Activated CD8-positive, alpha-beta T cell treated with anti-CD3 and anti-CD28 coated beads for 36 hours (primary cell): Measurements from ENCODE around the gene FBXL17. TPM values are rescaled to one million over a fixed set of nuclear protein-coding genes. Genes with fewer than 3 reads are reported as not detected.

Experiments
- ATAC-seq: fragments of 200-7000 bp; cut with Tn5 transposase; one replicate; pipeline ENCODE4 v1.10.0; 2021; ENCODE audit warnings: mild to moderate bottlenecking, moderate library complexity
- CTCF ChIA-PET: fragments of 350-600 bp; sonication (Branson Sonifier 250); formaldehyde crosslinking; loops from one replicate; lab custom pipeline; 2021; ENCODE audit warnings: antibody characterized with exemption; lab: Charles Lee
- POLR2A ChIA-PET: fragments of 350-600 bp; sonication (Branson Sonifier 250); formaldehyde crosslinking; loops from one replicate; lab custom pipeline; 2021; ENCODE audit warnings: antibody characterized with exemption; lab: Charles Lee
- DNase-seq: peaks from one replicate; pipeline ENCODE4 v3.0.0-alpha.2; 2020
- H3K27ac Mint-ChIP-seq: one replicate; pipeline ENCODE4 v1.8.0; 2021; ENCODE audit warnings: mild to moderate bottlenecking, mixed read lengths
- H3K27me3 Mint-ChIP-seq: one replicate; pipeline ENCODE4 v1.8.0; 2021; ENCODE audit warnings: mixed read lengths
- H3K36me3 Mint-ChIP-seq: one replicate; pipeline ENCODE4 v1.8.0; 2021; ENCODE audit warnings: low read depth, mixed read lengths
- H3K4me1 Mint-ChIP-seq: one replicate; pipeline ENCODE4 v1.8.0; 2021; ENCODE audit warnings: low read depth, mixed read lengths
- H3K4me3 Mint-ChIP-seq: one replicate; pipeline ENCODE4 v1.8.0; 2021; ENCODE audit warnings: mild to moderate bottlenecking, moderate library complexity, mixed read lengths
- H3K9me3 Mint-ChIP-seq: one replicate; pipeline ENCODE4 v1.8.0; 2021; ENCODE audit warnings: mixed read lengths
- CTCF ChIP-seq: fragments of 200-600 bp; IDR thresholded peaks from one replicate; pipeline ENCODE4 v1.8.0; 2022; ENCODE audit warnings: antibody characterized with exemption, mild to moderate bottlenecking
- intact Hi-C: fragments of 100-400 bp; cut with micrococcal nuclease; formaldehyde crosslinking; loops from one replicate; pipeline ENCODE4 v1.10.0; 2022
- total RNA-seq, 2 experiments: library from RNA; stranded (reverse); gene quantifications; one replicate each; pipeline ENCODE4 v1.2.3, GENCODE V29; 2021

The FBXL17 gene
- total RNA-seq, 2 experiments from 2014 or later: 3.0 to 5.3 TPM

GRCh38 chr5:108233617-108234155 is 148.2 kb downstream of the FBXL17 start:
- DNase-seq (no peak), ATAC-seq (no peak)
- Mint-ChIP-seq H3K27me3 (no peaks in the 10 kb centered on the region), H3K4me1 (no peaks in the 10 kb centered on the region), H3K27ac (no peak overlapping the region), H3K36me3 (peaks cover 23% of the 10 kb centered on the region), H3K4me3 (no peak overlapping the region), H3K9me3 (no peaks in the 10 kb centered on the region)
- POLR2A ChIA-PET: no interaction called here
- CTCF ChIA-PET: interaction anchor here (2.2 kb wide), 1 partner anchor 27 kb away, joined by 6 read pairs; no protein-coding TSS in a partner anchor
- TF ChIP-seq CTCF: no peak
- intact Hi-C loops: no loop called here

GRCh38 chr5:108232805-108233204 is 149.1 kb downstream of the FBXL17 start:
- no peak for TF ChIP-seq CTCF
- Mint-ChIP-seq H3K36me3 (peaks cover 23% of the 10 kb centered on the region), H3K27me3 (no peaks in the 10 kb centered on the region), H3K27ac (no peak overlapping the region), H3K4me3 (no peak overlapping the region), H3K4me1 (no peaks in the 10 kb centered on the region), H3K9me3 (no peaks in the 10 kb centered on the region)
- ChIA-PET POLR2A (no interaction called here), CTCF (interaction anchor here (2.2 kb wide), 1 partner anchor 28 kb away, joined by 6 read pairs; no protein-coding TSS in a partner anchor)
- ATAC-seq (no peak), DNase-seq (no peak)
- intact Hi-C loops: no loop called here

DNA sequence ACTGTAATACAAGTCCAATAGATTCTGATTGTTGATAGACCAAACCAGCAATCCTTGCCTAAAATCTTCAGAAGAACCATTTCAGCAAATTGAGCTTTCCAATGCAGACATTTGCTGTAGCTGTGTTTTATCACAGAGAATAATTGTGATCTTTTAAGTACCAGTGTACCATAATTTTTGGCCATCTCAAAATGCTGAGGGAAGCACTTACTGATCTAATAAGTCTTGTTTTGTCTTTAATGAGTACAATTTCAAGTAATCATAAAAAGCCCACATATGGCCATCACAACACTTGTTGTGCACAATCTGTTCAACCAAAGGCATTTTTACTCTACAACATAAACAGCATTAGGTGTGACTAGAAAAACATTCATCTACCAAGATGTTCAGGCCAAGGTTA is 159.9 kb downstream of the FBXL17 start:
- ATAC-seq (no peak), DNase-seq (no peak)
- Mint-ChIP-seq H3K27ac (no peak overlapping the region), H3K27me3 (no peaks in the 10 kb centered on the region), H3K36me3 (peaks cover 35% of the 10 kb centered on the region), H3K9me3 (peaks cover 5% of the 10 kb centered on the region), H3K4me3 (no peak overlapping the region), H3K4me1 (no peaks in the 10 kb centered on the region)
- TF ChIP-seq CTCF: no peak
- intact Hi-C loops: no loop called here
- ChIA-PET POLR2A (no interaction called here), CTCF (interaction anchor here (0.6 to 1.3 kb wide), 3 partner anchors 16 to 204 kb away, joined by 3 read pairs; no protein-coding TSS in a partner anchor)

DNA sequence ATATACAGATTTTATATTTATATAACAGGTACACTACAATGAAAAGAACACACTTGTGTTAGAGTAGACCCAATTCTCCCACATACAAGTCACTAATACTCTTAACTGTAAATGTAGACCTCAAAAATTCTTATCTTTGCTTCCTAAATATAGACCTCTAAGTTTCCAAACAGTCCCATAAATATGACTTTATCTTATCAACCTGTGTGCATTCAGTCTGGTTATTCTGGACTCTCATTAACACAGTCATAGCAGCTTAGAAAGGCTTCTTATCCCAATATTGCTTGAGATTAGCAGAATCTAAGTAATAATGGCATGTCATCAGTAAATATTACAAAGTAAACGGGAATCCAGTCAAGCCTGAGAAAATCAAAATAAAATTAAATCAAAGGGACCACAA is 161.1 kb downstream of the FBXL17 start:
- Mint-ChIP-seq H3K9me3 (peaks cover 9% of the 10 kb centered on the region), H3K4me3 (no peak overlapping the region), H3K4me1 (no peaks in the 10 kb centered on the region), H3K27ac (no peak overlapping the region), H3K27me3 (no peaks in the 10 kb centered on the region), H3K36me3 (peaks cover 37% of the 10 kb centered on the region)
- POLR2A ChIA-PET: no interaction called here
- DNase-seq (no peak), ATAC-seq (no peak)
- CTCF ChIA-PET: no interaction called here
- intact Hi-C loops: no loop called here
- no peak for TF ChIP-seq CTCF

GRCh38 chr5:108216890-108217289 is 165.0 kb downstream of the FBXL17 start:
- no peaks in the 10 kb centered on the region for H3K4me1 Mint-ChIP-seq

More at GRCh38 chr5:108216890-108217289, 165.0 kb downstream of the FBXL17 start:
- ATAC-seq (no peak), DNase-seq (no peak)
- no peak overlapping the region for H3K4me3 Mint-ChIP-seq
- CTCF ChIA-PET: no interaction called here
- no peak overlapping the region for H3K27ac Mint-ChIP-seq
- no peaks in the 10 kb centered on the region for H3K27me3 Mint-ChIP-seq
- peaks cover 15% of the 10 kb centered on the region for H3K9me3 Mint-ChIP-seq
- H3K36me3 Mint-ChIP-seq: peaks cover 30% of the 10 kb centered on the region
- TF ChIP-seq CTCF: no peak
- POLR2A ChIA-PET: no interaction called here
- intact Hi-C loops: no loop called here
